Panc1 (cell line): ENCODE data around the gene GZMM.

ENCODE experiments used
- CTCF ChIP-seq: fragments of 450-650 bp; IDR thresholded peaks from 2 replicates; pipeline ENCODE4 v1.5.1; 2017; ENCODE audit warnings: mild to moderate bottlenecking
- POLR2AphosphoS5 ChIP-seq: IDR thresholded peaks from 2 replicates; pipeline ENCODE4 v1.6.1; 2012; ENCODE audit warnings: mild to moderate bottlenecking, low read depth, low read length, moderate library complexity
- REST ChIP-seq, 2 experiments: IDR thresholded peaks; 2 replicates each; pipeline ENCODE4 v1.6.1; 2011 to 2012; ENCODE audit warnings: low read depth in 2 of 2, control low read depth in 1 of 2, low read length in 1 of 2, mild to moderate bottlenecking in 1 of 2, moderate library complexity in 1 of 2; ENCODE audit not compliant: insufficient read depth in 1 of 2
- SIN3A ChIP-seq: IDR thresholded peaks from 2 replicates; pipeline ENCODE4 v1.6.1; 2012; ENCODE audit warnings: low read depth, mild to moderate bottlenecking, low read length, moderate library complexity, borderline replicate concordance; ENCODE audit not compliant: insufficient read depth
- TCF7L2 ChIP-seq: IDR thresholded peaks from 2 replicates; pipeline ENCODE4 v1.6.1; 2011; ENCODE audit warnings: mild to moderate bottlenecking, low read depth, low read length, inconsistent platforms

DNA sequence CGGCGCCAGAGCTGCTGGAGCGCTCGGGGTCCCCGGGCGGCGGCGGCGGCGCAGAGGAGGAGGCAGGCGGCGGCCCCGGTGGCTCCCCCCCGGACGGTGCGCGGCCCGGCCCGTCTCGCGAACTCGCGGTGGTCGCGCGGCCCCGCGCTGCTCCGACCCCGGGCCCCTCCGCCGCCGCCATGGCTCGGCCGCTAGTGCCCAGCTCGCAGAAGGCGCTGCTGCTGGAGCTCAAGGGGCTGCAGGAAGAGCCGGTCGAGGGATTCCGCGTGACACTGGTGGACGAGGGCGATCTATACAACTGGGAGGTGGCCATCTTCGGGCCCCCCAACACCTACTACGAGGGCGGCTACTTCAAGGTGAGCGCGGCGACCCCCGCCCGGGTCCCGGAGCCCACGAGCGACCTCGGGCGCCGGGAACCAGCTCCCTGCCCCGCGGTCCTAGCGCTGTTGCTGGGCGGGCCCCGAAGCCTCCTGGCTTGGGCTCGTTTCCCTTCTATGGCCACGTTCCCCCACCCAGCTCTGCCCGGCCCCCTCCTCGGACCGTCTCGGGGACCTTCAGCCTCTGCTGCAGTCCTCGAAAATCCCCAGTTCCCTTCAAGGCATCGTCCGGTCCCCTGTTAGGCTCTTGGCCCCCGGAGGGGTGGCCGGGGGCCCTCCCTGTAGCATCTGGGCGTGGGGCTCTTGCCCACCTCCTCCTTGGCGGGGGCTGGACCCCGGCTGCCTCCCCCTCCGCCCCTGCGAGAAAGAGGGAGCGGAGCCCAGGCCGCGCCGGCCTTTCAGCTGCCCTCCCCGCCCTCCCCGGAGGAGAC lies 11.9 kb upstream of the GZMM start, which contains the start of gene CDC34:
- TF ChIP-seq CTCF (no peak), REST (IDR thresholded peaks at IDR 0.05; ENCODE audit: insufficient read depth in 1 of 2, low read depth in 2 of 2, low read length in 1 of 2) (no peak), POLR2AphosphoS5 (no peak), TCF7L2 (no peak), SIN3A (no peak)
